Measurements from ENCODE around the gene MCL1. TPM values are rescaled to one million over a fixed set of nuclear protein-coding genes. Genes with fewer than 3 reads are reported as not detected.
A peak's percentile ranks its signal among the peaks of the same experiment; 100 is the strongest.
"Not testable (repeated sequence)": the region's sequence is repeated elsewhere in the genome, so short reads cannot be mapped to it uniquely, and the experiment has no call there.

Gene MCL1
- polyA plus RNA-seq, 1 of the 3 experiments (the other 2 are of a cell fraction) = 110 TPM

- H3K27ac ChIP-seq (ENCODE audit: low read depth in 2 of 2, low read length in 1 of 2) = peak overlapping the region in 1 of 2 experiments; percentile 16; a peak in 1 of 4 replicates
- no peak for DNase-seq
- H3K27me3 ChIP-seq (ENCODE audit: insufficient read depth) = no peaks in the 10 kb centered on the region
- POLR2A ChIA-PET = interaction anchor here (1.1 kb wide), 1 partner anchor 27 kb away, joined by 3 read pairs; the partner anchor contains the start of gene MCL1
- H3K36me3 ChIP-seq (replicated peaks in 1 of 2; ENCODE audit: control insufficient read depth in 1 of 2, insufficient read depth in 2 of 2, low read length in 1 of 2) = no peaks in the 10 kb centered on the region
- 93% methylated on average over 7 of the region's 7 CpGs for WGBS (ENCODE audit: low lambda C conversion rate)
- H2AFZ ChIP-seq (ENCODE audit: low read depth) = no peak overlapping the region
- CTCF ChIA-PET = interaction anchor here (0.7 to 2.2 kb wide), 4 partner anchors 15 to 626 kb away, joined by 3 to 7 read pairs (median 4); no protein-coding TSS in a partner anchor
- no peak overlapping the region for H3K4me3 ChIP-seq (ENCODE audit: low read depth in 2 of 2, low read length in 1 of 2)
- peaks cover 20% of the 10 kb centered on the region for H3F3A ChIP-seq (replicated peaks; ENCODE audit: insufficient read depth)
- H3K9me2 ChIP-seq = no peaks in the 10 kb centered on the region
- no peaks in the 10 kb centered on the region for H3K9me3 ChIP-seq
- no peak overlapping the region for H3K9ac ChIP-seq
- H4K20me1 ChIP-seq (ENCODE audit: insufficient read depth) = no peaks in the 10 kb centered on the region
- H3K79me2 ChIP-seq (ENCODE audit: insufficient read depth) = peaks cover 15% of the 10 kb centered on the region
- TF ChIP-seq RCOR1 (IDR thresholded peaks at IDR 0.05; ENCODE audit: low read length) (no peak), MEF2A (IDR thresholded peaks at IDR 0.05; ENCODE audit: borderline replicate concordance, low read depth) (no peak), RAD21 (IDR thresholded peaks at IDR 0.05; ENCODE audit: low read length) (no peak), MXI1 (IDR thresholded peaks at IDR 0.05; ENCODE audit: low read depth, low read length) (no peak), JUND (IDR thresholded peaks at IDR 0.05) (no peak), IRF3 (IDR thresholded peaks at IDR 0.05; ENCODE audit: low read depth, low read length) (no peak), FOXM1 (IDR thresholded peaks at IDR 0.05; ENCODE audit: low read depth) (no peak), SMC3 (IDR thresholded peaks at IDR 0.05; ENCODE audit: low read depth, low read length) (no peak), PBX3 (IDR thresholded peaks at IDR 0.05) (no peak), EZH2phosphoT487 (IDR thresholded peaks at IDR 0.05; ENCODE audit: borderline replicate concordance, low read depth) (no peak), RXRA (IDR thresholded peaks at IDR 0.05; ENCODE audit: borderline replicate concordance, low read depth) (no peak), MAX (IDR thresholded peaks at IDR 0.05; ENCODE audit: low read depth) (no peak), ELF1 (IDR thresholded peaks at IDR 0.05) (no peak), GABPA (IDR thresholded peaks at IDR 0.05; ENCODE audit: low read depth) (no peak), SIN3A (IDR thresholded peaks at IDR 0.05; ENCODE audit: borderline replicate concordance, low read depth, low read length) (no peak), USF1 (IDR thresholded peaks at IDR 0.05; ENCODE audit: borderline replicate concordance, low read depth) (no peak), POLR2AphosphoS5 (IDR thresholded peaks at IDR 0.05; ENCODE audit: low read depth, low read length) (no peak)
- H3K4me1 ChIP-seq (ENCODE audit: control insufficient read depth in 1 of 2, insufficient read depth in 2 of 2, low read depth in 1 of 2, low read length in 1 of 2) = peaks cover 7 to 29% of the 10 kb centered on the region in 2 experiments; a peak in 3 of 4 replicates
- no peak overlapping the region for H3K4me2 ChIP-seq
Measured at GRCh38 chr1:150606463-150607142, 27.2 kb upstream of the MCL1 start.

GRCh38 chr1:150605451-150605731, 26.0 kb upstream of the MCL1 start:
- not testable (repeated sequence) for H3K27me3 ChIP-seq (ENCODE audit: insufficient read depth); H3K4me3 ChIP-seq (ENCODE audit: low read depth in 2 of 2, low read length in 1 of 2); DNase-seq; H3K36me3 ChIP-seq (replicated peaks in 1 of 2; ENCODE audit: control insufficient read depth in 1 of 2, insufficient read depth in 2 of 2, low read length in 1 of 2); H3K79me2 ChIP-seq (ENCODE audit: insufficient read depth); H2AFZ ChIP-seq (ENCODE audit: low read depth); H4K20me1 ChIP-seq (ENCODE audit: insufficient read depth); H3K9me2 ChIP-seq; H3K4me2 ChIP-seq; H3K9me3 ChIP-seq
- Histone ChIP-seq H3K9ac (peak overlapping the region; percentile 50; the same call in 1 of the 2 replicates), H3K4me1 (ENCODE audit: control insufficient read depth in 1 of 2, insufficient read depth in 2 of 2, low read depth in 1 of 2, low read length in 1 of 2) (peaks cover 6 to 23% of the 10 kb centered on the region in 2 experiments; a peak in 3 of 4 replicates), H3F3A (replicated peaks; ENCODE audit: insufficient read depth) (peaks cover 18% of the 10 kb centered on the region), H3K27ac (ENCODE audit: low read depth in 2 of 2, low read length in 1 of 2) (peak overlapping the region in 1 of 2 experiments; percentile 98; a peak in 2 of 4 replicates)
- ChIA-PET CTCF (interaction anchor here (1.4 kb wide), 1 partner anchor 16 kb away, joined by 3 read pairs; no protein-coding TSS in a partner anchor), POLR2A (interaction anchor here (1.1 kb wide), 1 partner anchor 26 kb away, joined by 3 read pairs; the partner anchor contains the start of gene MCL1)
- WGBS (ENCODE audit: low lambda C conversion rate) = 93% methylated on average over 3 of the region's 3 CpGs
